Brain microvascular endothelial cell (primary cell): ENCODE data around the gene HOXC11.

Source experiments
- DNase-seq: peaks from one replicate; pipeline ENCODE4 v3.0.0-alpha.2; 2020
- H3K27ac ChIP-seq: fragments of 250-450 bp; sonication (Bioruptor Pico); 2 replicates; pipeline ENCODE4 v1.5.1; 2020; ENCODE audit warnings: mild to moderate bottlenecking, moderate library complexity
- H3K27me3 ChIP-seq: fragments of 250-450 bp; sonication (Bioruptor Pico); replicated peaks from 2 replicates; pipeline ENCODE4 v1.5.1; 2020; ENCODE audit warnings: mild to moderate bottlenecking
- H3K36me3 ChIP-seq: fragments of 250-450 bp; sonication (Bioruptor Pico); replicated peaks from 2 replicates; pipeline ENCODE4 v1.5.1; 2020; ENCODE audit warnings: mild to moderate bottlenecking
- H3K4me3 ChIP-seq: 2 replicates; pipeline ENCODE4 v1.5.1; 2011; ENCODE audit warnings: low read depth, mild to moderate bottlenecking, control low read depth, low read length, moderate library complexity
- CTCF ChIP-seq: IDR thresholded peaks from 2 replicates; pipeline ENCODE4 v1.5.1; 2011; ENCODE audit warnings: low read depth, mild to moderate bottlenecking, moderate library complexity, low read length, control low read depth, inconsistent platforms; ENCODE audit errors: missing control alignments
- in situ Hi-C: cut with HindIII; loops from 2 replicates; pipeline ENCODE4 v1.10.0; 2017; ENCODE audit warnings: low sequenced_read_pairs, low pct_ligation_motif_present

Gene HOXC11

DNA sequence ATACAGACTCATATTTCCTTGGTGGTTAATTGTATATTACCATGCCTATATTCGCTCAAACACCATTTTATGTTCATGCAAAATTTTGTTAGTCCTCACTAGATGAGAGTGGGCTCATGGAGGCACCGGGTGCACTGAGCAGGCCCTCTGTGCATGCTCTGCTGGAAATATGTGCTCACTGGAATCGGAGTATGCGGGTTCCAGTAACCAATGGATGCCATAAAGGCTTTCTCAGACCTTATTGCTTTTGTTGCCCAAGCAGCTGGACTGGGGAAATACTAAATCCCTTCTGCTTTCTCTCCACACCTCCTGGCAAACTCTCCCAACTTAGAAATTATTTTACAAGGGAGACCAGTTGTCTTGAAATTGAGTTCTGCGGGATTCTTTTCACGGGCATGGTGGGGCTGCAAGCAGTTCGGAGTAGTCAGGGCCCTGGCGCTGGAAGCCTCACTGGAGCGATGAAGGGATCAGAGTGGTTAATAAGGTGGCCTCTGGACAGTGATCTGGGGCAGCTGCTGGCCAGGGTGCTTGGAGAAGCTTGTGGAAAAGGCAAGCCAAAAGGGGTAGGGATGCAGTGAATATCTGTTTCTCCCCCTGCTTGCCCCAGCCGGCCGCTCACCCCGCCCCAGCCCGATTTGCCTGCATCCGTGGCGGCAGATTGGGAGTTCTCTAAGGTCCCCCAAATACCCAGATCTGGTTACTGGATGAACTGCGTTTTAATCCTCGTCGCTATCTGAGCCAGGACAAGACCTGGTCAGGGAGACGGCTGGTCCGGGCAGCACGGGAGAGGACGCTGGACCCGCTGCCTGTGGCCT is 47.9 kb downstream of the HOXC11 start:
- in situ Hi-C loops, result loop anchor here (25.0 kb wide), 1 partner anchor 192 kb away; no protein-coding TSS in a partner anchor
- Histone ChIP-seq H3K4me3 (no peak overlapping the region), H3K36me3 (no peaks in the 10 kb centered on the region), H3K27me3 (peaks cover 85% of the 10 kb centered on the region), H3K27ac (no peak overlapping the region)
- no peak for TF ChIP-seq CTCF
- no peak for DNase-seq

GRCh38 chr12:54021432-54022013 is 48.6 kb downstream of the HOXC11 start:
- in situ Hi-C loops, result loop anchor here (25.0 kb wide), 1 partner anchor 191 kb away; no protein-coding TSS in a partner anchor
- no peak for DNase-seq
- Histone ChIP-seq H3K27ac (no peak overlapping the region), H3K4me3 (no peak overlapping the region), H3K27me3 (peaks cover 87% of the 10 kb centered on the region), H3K36me3 (no peaks in the 10 kb centered on the region)
- no peak for TF ChIP-seq CTCF

GRCh38 chr12:54022960-54023884 is 50.3 kb downstream of the HOXC11 start:
- no peak overlapping the region for H3K4me3 ChIP-seq
- in situ Hi-C loops, result loop anchor here (25.0 kb wide), 1 partner anchor 189 kb away; no protein-coding TSS in a partner anchor
- DNase-seq, result no peak
- no peak for TF ChIP-seq CTCF
- no peak overlapping the region for H3K27ac ChIP-seq
- no peaks in the 10 kb centered on the region for H3K36me3 ChIP-seq
- H3K27me3 ChIP-seq, result peaks cover 85% of the 10 kb centered on the region

DNA sequence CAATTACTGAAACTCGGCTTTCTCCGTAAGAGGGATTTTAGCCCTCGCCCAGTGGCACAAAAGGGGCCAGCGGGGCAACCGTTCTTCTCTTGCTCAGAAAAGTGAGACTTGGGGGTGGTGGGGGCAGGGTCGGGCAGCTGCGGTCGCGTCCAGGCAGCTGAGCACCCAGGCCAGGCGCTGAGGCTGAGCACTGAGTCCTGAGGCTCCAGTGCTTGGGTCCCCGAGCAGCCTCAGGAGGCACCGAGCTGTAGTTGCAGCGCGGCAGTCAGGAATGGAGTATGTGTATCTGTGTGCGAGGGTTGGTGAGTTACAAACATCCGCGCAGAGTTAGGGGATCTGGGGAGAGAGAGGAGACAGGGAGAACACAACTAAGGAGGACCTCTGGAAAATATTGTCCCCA is 51.2 kb downstream of the HOXC11 start:
- TF ChIP-seq CTCF, result no peak
- in situ Hi-C loops, result loop anchor here (25.0 kb wide), 1 partner anchor 188 kb away; no protein-coding TSS in a partner anchor
- no peak overlapping the region for H3K27ac ChIP-seq

DNA sequence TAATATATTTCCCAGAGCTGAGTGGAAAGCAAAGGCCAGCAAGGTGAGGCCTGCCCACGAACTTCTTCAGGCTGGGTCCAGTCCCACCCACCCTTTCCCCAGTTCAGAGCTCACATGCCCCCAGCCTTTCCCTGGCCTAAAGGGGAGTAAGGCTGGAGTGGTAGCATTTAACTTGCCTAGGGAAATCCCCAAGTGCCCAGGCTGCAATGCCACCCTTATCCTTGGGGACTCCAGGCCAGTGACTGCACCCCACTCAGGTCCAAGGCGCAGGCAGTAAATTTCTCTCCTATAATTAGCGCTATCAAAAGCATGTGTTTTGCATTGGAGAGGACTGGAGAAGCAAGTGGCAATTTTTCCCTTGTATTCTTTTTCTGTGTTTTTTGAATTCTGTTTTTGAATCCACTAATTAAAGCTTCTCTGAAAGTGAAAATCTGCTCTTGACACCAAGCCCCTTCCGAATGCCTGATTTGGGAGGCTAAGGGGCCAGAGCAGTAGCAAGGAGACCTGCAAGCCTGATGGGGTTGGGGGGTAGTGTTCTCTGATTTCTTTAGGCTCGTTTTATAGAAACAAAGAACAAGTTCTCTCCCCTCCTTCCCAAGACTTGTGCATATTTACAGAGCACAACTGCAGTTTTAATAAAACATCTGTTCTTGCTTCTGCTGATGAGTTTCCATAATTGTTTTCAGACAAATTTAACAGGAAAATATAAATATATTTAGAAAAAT is 51.8 kb downstream of the HOXC11 start:
- DNase-seq, result no peak
- H3K4me3 ChIP-seq, result no peak overlapping the region
- no peak for TF ChIP-seq CTCF
- H3K36me3 ChIP-seq, result no peaks in the 10 kb centered on the region
- in situ Hi-C loops, result loop anchor here (25.0 kb wide), 1 partner anchor 188 kb away; no protein-coding TSS in a partner anchor
- peaks cover 86% of the 10 kb centered on the region for H3K27me3 ChIP-seq
- H3K27ac ChIP-seq, result no peak overlapping the region

More for the DNA sequence above, 51.2 kb downstream of the HOXC11 start:
- Histone ChIP-seq H3K27me3 (peaks cover 88% of the 10 kb centered on the region), H3K4me3 (no peak overlapping the region), H3K36me3 (no peaks in the 10 kb centered on the region)
- no peak for DNase-seq
